GM13977 (cell line): ENCODE measurements around the gene ALDH1L2.

Experiments used
- DNase-seq: peaks from one replicate; pipeline ENCODE4 v3.0.0; 2012; ENCODE audit warnings: low spot score
- in situ Hi-C: fragments of 300-500 bp; cut with MboI; formaldehyde crosslinking; loops from one replicate; pipeline ENCODE4 v1.12.0; 2022; ENCODE audit warnings: low sequenced_read_pairs, low pct_unique_long_range_greater_than_20kb, mixed read lengths, inconsistent platforms; ENCODE audit not compliant: unreplicated experiment
- TF ChIP-seq, protein P1 (sequence below): IDR thresholded peaks from 2 replicates; pipeline ENCODE4 v1.5.1; 2012; ENCODE audit warnings: mild to moderate bottlenecking, control low read depth; ENCODE audit not compliant: insufficient read depth; ENCODE audit errors: extremely low read depth, missing control alignments

ALDH1L2 gene

DNA sequence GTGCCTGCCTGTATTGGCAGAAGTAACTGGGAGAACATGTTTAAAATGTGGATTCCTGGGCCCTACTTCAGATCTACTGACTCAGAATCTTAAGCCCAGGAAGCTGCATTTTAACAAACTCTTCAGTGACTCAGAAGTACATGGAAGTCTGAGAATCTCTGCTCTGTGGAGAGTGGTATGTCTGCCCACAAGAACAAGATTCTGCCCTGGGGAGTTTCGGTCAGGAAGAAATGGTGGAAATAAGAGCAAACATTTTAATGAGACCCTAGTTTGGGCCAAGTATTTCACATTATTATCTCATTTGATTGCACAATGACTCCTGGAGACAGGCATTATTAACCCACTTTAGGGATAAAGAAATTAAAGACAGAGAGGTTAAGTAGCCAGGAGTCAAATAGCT, 8.2 kb downstream of the ALDH1L2 start:
- DNase-seq, result no peak
- in situ Hi-C loops, result no loop called here
- TF ChIP-seq, protein P1, sequence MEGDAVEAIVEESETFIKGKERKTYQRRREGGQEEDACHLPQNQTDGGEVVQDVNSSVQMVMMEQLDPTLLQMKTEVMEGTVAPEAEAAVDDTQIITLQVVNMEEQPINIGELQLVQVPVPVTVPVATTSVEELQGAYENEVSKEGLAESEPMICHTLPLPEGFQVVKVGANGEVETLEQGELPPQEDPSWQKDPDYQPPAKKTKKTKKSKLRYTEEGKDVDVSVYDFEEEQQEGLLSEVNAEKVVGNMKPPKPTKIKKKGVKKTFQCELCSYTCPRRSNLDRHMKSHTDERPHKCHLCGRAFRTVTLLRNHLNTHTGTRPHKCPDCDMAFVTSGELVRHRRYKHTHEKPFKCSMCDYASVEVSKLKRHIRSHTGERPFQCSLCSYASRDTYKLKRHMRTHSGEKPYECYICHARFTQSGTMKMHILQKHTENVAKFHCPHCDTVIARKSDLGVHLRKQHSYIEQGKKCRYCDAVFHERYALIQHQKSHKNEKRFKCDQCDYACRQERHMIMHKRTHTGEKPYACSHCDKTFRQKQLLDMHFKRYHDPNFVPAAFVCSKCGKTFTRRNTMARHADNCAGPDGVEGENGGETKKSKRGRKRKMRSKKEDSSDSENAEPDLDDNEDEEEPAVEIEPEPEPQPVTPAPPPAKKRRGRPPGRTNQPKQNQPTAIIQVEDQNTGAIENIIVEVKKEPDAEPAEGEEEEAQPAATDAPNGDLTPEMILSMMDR, result no peak

DNA sequence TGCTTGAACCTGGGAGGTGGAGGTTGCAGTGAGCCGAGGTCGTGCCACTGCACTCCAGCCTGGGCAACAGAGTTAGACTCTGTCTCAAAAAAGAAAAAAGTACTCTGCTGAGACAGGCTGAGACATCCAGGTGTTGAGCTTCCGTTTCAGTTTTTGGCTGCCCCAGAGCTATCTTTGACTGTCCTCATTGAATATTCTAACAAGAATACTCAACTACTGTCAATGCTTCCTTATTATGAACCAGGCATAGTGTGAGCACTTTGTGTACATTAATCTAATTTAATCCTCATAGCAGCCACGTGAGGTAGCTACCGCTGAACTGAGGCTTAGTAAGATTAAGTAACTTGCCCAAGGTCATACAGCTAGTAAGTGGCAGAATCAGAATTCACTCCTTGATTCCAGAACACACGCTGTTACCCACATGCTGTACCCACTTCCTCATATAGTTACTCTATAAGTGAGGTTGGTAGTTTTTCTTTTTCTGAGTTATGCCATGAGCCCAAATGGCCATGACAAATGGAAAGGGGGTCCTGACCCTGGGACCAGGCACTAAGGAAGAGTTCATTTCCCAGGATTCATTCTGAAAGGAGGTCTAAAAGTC, 11.3 kb downstream of the ALDH1L2 start:
- TF ChIP-seq, protein P1, result no peak
- no peak for DNase-seq
- in situ Hi-C loops, result loop anchor here (25.0 kb wide), 1 partner anchor 386 kb away; no protein-coding TSS in a partner anchor

DNA sequence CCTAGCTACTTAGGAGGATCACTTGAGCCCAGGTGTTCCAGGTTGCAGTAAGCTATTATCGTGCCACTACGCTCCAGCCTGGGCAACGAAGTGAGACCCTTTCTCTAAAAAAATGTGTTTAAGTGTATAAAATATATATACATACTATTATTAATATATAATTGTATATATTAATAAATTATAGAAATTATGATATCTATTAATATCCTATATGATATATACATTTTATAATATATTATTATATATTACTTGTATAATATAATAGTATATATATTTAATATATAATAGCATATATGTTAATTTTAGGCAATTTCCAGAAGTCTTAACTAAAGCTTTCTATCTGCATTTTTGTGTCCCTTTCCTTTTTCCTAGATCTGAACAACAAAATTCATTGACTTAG, 12.3 kb downstream of the ALDH1L2 start:
- DNase-seq, result no peak
- in situ Hi-C loops, result loop anchor here (25.0 kb wide), 1 partner anchor 385 kb away; no protein-coding TSS in a partner anchor
- TF ChIP-seq, protein P1, result no peak

DNA sequence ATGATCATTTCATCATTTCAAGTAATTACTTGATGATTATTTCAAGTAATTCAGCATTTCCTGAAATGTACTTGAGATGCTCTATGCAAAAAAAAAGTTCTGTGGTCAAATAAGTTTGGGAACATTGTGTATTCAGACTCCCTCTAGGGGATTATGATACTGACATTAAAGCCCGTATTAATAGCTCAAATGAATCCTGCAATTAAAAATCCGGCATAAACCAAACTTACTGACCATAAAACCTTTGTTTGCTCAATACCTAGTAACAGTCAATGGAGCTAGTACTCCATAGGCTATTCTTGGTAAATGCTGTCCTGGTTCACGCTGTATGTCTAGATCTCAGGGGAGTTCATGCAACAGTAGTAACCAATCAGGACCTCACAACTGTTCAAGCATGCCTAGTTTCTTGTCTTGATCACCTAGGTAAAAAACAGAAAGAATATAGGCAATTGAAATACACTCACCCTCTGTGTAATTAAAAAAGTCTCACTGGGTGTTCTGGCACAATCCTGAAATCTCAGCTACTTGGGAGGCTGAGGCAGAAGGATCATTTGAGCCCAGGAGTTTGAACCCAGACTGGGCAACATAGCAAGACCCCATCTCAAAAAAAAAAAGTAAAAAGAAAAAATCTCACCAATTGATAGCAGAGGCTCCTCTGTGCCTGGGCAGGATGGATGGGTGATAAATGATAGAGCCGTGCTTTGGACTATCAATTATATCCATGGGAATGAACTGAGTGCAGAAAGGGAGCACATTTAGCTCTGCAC, 14.1 kb downstream of the ALDH1L2 start:
- TF ChIP-seq, protein P1, result no peak
- in situ Hi-C loops, result loop anchor here (25.0 kb wide), 1 partner anchor 383 kb away; no protein-coding TSS in a partner anchor
- DNase-seq, result no peak

DNA sequence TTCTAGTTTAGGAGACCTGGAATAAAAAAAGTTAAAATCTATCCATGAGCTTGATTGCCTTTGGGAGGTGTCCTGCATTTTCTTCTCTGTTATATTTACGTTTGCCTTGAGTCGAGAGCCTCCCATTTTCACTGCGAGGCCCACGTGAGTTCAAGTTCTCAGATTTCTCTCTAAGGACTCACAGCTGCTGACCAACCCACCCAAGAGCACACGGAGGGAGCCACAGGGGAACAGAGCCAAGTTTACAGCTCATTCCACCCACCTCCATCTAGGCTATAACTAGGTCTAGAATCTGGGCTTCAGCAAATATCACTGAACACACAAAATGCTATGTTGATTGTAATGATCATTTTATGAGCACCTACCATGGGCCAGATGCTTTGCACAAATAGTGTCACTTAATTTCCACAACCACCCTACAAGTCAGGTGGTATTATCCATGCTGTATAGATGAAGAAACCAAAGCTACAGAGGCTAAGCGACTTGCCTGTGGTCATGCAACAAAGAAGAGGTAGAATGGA, 16.7 kb downstream of the ALDH1L2 start:
- DNase-seq, result no peak
- in situ Hi-C loops, result loop anchor here (25.0 kb wide), 1 partner anchor 380 kb away; no protein-coding TSS in a partner anchor
- TF ChIP-seq, protein P1, result no peak

DNA sequence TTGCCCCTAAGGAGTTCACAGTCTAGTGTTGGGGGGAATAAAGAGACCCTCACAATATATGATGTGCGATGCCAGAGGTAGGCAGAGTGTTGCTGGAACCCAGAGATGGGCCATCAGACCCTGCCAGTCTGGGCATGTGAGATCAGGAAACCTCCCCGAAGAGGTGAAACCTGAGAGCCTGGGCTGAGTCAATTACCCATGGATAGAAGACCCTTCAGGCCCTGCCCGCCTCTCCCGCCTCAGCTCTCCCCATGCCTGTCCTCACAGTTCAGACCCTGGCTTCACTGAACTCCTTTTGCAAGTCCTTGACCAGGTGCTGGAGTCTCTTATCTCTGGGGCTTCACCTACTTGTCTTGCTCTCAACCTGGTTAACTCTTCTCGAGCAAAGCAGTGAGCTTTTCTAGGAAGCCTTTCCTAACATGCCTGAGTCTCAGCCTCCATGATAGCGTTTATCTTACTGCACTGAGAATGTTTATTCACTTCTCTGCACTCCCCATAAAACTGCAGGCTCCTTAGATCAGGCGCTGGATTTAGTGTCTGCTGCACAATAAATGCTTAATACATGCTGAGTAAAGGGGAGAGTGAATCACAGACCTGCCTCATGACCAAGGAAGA, 19.6 kb downstream of the ALDH1L2 start:
- no peak for DNase-seq
- TF ChIP-seq, protein P1, result no peak
- in situ Hi-C loops, result loop anchor here (25.0 kb wide), 1 partner anchor 377 kb away; no protein-coding TSS in a partner anchor
